ENCODE measurements around the gene LIG4.

Gene LIG4

GRCh38 chr13:108214441-108215271 is 680 bp downstream of the LIG4 start:
- TF ChIP-seq CTCF (IDR thresholded peaks at IDR 0.05; ENCODE audit: insufficient read depth, low read length, poor library complexity, severe bottlenecking) (no peak), EZH2phosphoT487 (conservative IDR thresholded peaks at IDR 0.05; ENCODE audit: low read length) (no peak)
- no peak overlapping the region for H2AFZ ChIP-seq (ENCODE audit: low read depth, low read length, severe bottlenecking)

GRCh38 chr13:108213946-108214345 is 1.4 kb downstream of the LIG4 start:
- TF ChIP-seq CTCF (IDR thresholded peaks at IDR 0.05; ENCODE audit: insufficient read depth, low read length, poor library complexity, severe bottlenecking): no peak
- TF ChIP-seq EZH2phosphoT487 (conservative IDR thresholded peaks at IDR 0.05; ENCODE audit: low read length): no peak
- H3K4me3 ChIP-seq (ENCODE audit: insufficient read depth, low read length, poor library complexity, severe bottlenecking): peak overlapping the region; percentile 38

More at GRCh38 chr13:108214441-108215271, 680 bp downstream of the LIG4 start:
- H3K27me3 ChIP-seq (ENCODE audit: low read length): no peaks in the 10 kb centered on the region
- H3K27ac ChIP-seq (ENCODE audit: low read depth, low read length): peak overlapping the region; percentile 31; the same call in 1 of the 2 replicates
- no peaks in the 10 kb centered on the region for H3K9me3 ChIP-seq (ENCODE audit: insufficient read depth, low read length)
- H3K4me2 ChIP-seq (ENCODE audit: low read depth, low read length, poor library complexity, severe bottlenecking): peak overlapping the region; percentile 75
- H3K9ac ChIP-seq (ENCODE audit: low read length): peak overlapping the region; percentile 27; the same call in 1 of the 2 replicates
- H3K4me3 ChIP-seq (ENCODE audit: insufficient read depth, low read length, poor library complexity, severe bottlenecking): peak overlapping the region; percentile 38
- peaks cover 27% of the 10 kb centered on the region for H3K79me2 ChIP-seq (ENCODE audit: insufficient read depth, low read length)
- peaks cover 20% of the 10 kb centered on the region for H3F3A ChIP-seq (ENCODE audit: insufficient read depth)
- H4K20me1 ChIP-seq (ENCODE audit: low read depth, low read length): no peaks in the 10 kb centered on the region
- H3K36me3 ChIP-seq (ENCODE audit: low read length): peaks cover 22% of the 10 kb centered on the region; the same call in 1 of the 2 replicates
- H3K9me2 ChIP-seq (replicated peaks; ENCODE audit: insufficient read depth, low read length): no peaks in the 10 kb centered on the region

GRCh38 chr13:108212886-108213285 is 2.5 kb downstream of the LIG4 start:
- Histone ChIP-seq H3K27me3 (ENCODE audit: low read length) (no peaks in the 10 kb centered on the region), H3K27ac (ENCODE audit: low read depth, low read length) (peak overlapping the region; percentile 18; the same call in 1 of the 2 replicates), H3K4me3 (ENCODE audit: insufficient read depth, low read length, poor library complexity, severe bottlenecking) (no peak overlapping the region), H3K9ac (ENCODE audit: low read length) (no peak overlapping the region), H4K20me1 (ENCODE audit: low read depth, low read length) (no peaks in the 10 kb centered on the region), H3K4me2 (ENCODE audit: low read depth, low read length, poor library complexity, severe bottlenecking) (peak overlapping the region; percentile 75), H3K79me2 (ENCODE audit: insufficient read depth, low read length) (peaks cover 13% of the 10 kb centered on the region), H3F3A (ENCODE audit: insufficient read depth) (peaks cover 20% of the 10 kb centered on the region), H3K9me2 (replicated peaks; ENCODE audit: insufficient read depth, low read length) (no peaks in the 10 kb centered on the region), H3K36me3 (ENCODE audit: low read length) (peaks cover 22% of the 10 kb centered on the region; the same call in 1 of the 2 replicates), H3K9me3 (ENCODE audit: insufficient read depth, low read length) (no peaks in the 10 kb centered on the region), H2AFZ (ENCODE audit: low read depth, low read length, severe bottlenecking) (no peak overlapping the region)
- TF ChIP-seq EZH2phosphoT487 (conservative IDR thresholded peaks at IDR 0.05; ENCODE audit: low read length) (no peak), CTCF (IDR thresholded peaks at IDR 0.05; ENCODE audit: insufficient read depth, low read length, poor library complexity, severe bottlenecking) (no peak)

More at GRCh38 chr13:108213946-108214345, 1.4 kb downstream of the LIG4 start:
- no peaks in the 10 kb centered on the region for H3K9me2 ChIP-seq (replicated peaks; ENCODE audit: insufficient read depth, low read length)
- H4K20me1 ChIP-seq (ENCODE audit: low read depth, low read length): no peaks in the 10 kb centered on the region
- H3K9ac ChIP-seq (ENCODE audit: low read length): 0 out of 2 replicates have a peak overlapping the region, but pooled peaks have one; percentile 27
- no peaks in the 10 kb centered on the region for H3K27me3 ChIP-seq (ENCODE audit: low read length)
- H3K4me2 ChIP-seq (ENCODE audit: low read depth, low read length, poor library complexity, severe bottlenecking): peak overlapping the region; percentile 75
- no peak overlapping the region for H2AFZ ChIP-seq (ENCODE audit: low read depth, low read length, severe bottlenecking)
- H3K27ac ChIP-seq (ENCODE audit: low read depth, low read length): peak overlapping the region; percentile 31; the same call in 1 of the 2 replicates
- H3K36me3 ChIP-seq (ENCODE audit: low read length): peaks cover 22% of the 10 kb centered on the region; the same call in 1 of the 2 replicates
- H3K79me2 ChIP-seq (ENCODE audit: insufficient read depth, low read length): peaks cover 20% of the 10 kb centered on the region
- H3F3A ChIP-seq (ENCODE audit: insufficient read depth): peaks cover 20% of the 10 kb centered on the region
- no peaks in the 10 kb centered on the region for H3K9me3 ChIP-seq (ENCODE audit: insufficient read depth, low read length)
